ENCODE data around the gene DNAJC5. TPM values are rescaled to one million over a fixed set of nuclear protein-coding genes. Genes with fewer than 3 reads are reported as not detected.
"Not testable (repeated sequence)": the region's sequence is repeated elsewhere in the genome, so short reads cannot be mapped to it uniquely, and the experiment has no call there.

Gene DNAJC5
- total RNA-seq, 2 donors from 2014 or later, result 31.1 to 31.7 TPM

DNA sequence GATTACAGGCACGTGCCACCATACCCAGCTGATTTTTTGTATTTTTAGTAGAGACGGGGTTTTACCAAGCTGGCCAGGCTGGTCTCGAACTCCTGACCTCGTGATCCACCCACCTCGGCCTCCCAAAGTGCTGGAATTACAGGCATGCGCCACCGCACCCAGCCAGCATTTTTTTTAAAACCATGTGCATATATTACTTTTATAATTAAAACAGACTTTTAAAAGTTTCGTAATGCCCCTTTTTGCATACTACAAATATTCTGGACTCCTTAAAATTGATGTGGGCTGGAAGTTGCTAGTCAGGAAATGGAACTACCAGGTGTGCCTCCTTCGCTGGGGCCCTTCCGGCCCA lies 77.0 kb downstream of the DNAJC5 start:
- DNase-seq (ENCODE audit: low spot score), result not testable (repeated sequence)
- intact Hi-C loops (cut with DNase I), result loop anchor here (5.0 to 10.0 kb wide), 4 partner anchors 65 to 435 kb away; partner anchors contain the start of gene PTK6 (in 1 of the 2)

DNA sequence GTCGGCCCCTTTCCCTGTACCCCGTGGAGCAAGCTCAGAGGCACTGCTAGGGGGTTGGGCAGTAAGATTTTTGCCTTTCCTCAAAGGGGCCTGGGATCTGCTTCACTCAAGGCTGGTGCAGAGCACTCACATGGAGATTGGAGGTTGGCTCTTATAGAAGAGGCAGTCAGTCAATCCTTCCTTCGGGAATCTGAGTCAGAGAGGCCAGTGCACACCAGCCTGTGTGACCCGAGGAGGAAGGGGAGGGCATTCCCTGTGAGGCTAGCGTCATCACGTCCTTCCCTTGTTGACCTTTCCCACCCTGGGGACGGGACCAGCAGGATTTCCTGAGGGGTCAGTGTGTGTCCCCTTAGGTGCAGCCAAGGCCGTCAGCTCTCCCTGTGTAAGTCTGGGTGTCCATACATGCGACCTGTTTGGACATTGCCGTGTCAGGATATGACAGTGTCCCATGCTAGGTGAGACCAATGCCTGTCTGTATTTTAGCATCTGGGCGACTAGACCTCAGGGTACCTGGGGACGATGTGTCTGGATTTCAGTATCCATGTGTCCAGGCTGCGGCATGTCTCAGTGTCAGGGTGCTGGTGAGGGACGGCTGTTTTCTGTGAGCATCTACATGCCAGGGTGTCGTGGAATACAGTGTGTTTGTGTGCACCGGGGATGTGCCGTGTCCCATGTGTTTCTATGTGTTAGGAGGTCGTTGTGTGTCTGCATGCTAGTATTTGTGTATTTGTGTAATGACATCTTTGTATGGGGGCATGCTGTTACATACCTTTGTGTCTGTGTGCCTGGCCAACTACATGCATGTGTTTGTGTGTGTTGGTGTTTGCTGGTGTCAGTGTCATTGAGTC lies 77.6 kb downstream of the DNAJC5 start:
- DNase-seq (ENCODE audit: low spot score), result peak; percentile 62
- intact Hi-C loops (cut with DNase I), result loop anchor here (5.0 to 10.0 kb wide), 4 partner anchors 65 to 435 kb away; partner anchors contain the start of gene PTK6 (in 1 of the 2)

DNA sequence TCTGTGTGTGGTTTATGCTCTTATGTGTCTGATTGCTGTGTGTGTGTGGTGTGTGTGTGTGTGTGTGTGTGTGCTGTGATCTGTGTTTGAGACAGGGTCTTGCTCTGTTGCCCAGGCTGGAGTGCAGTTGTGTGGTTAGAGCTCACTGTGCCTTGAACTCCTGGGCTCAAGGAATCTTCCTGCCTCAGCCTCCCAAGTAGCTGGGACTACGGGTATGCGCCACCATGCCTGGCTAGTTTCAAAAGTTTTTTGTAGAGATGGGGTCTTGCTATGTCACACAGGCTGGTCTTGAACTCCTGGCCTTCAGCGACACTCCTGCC lies 78.2 kb downstream of the DNAJC5 start:
- DNase-seq (ENCODE audit: low spot score), result no peak
- intact Hi-C loops (cut with DNase I), result loop anchor here (5.0 to 10.0 kb wide), 4 partner anchors 66 to 436 kb away; partner anchors contain the start of gene PTK6 (in 1 of the 2)

DNA sequence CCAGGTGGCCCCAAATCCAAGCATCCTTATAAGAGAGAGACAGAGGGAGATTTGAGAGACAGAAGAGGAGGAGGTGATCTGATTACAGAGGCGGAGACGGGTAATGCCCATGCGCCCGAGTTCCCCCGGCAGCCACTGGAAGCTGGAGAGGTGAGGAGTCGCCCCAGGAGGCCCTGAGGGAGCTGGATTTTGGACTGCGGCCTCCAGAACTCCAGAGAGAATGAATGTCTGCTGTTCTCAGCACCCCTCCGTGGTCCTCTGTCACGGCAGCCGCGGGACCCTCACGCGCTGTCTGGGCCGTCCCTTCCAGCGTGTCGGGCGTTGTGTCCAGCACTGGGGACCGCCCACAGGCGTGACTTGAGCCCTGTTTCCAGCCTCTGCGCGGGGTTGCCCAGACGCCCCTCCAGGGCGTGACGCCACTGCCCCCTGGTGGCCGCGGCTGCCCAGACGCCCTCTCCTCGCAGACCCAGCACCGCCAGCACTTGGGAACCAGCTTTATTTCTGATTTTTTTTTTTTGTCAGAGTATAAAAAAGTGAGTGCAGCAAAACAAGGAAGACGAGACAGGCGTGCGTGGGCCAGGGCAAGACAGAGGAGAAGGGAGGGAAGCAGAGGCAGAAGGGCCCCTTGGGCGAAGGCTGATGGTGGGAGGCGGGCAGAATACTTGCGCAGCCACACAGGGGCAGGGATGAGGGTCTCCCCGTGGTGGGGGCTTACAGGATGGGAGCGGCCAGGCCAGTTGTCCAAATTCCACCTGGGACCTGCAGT lies 78.9 kb downstream of the DNAJC5 start:
- peak; percentile 96 for DNase-seq (ENCODE audit: low spot score)
- intact Hi-C loops (cut with DNase I), result loop anchor here (5.0 to 10.0 kb wide), 4 partner anchors 67 to 437 kb away; partner anchors contain the start of gene PTK6 (in 1 of the 2)

GRCh38 chr20:63974402-63975200 lies 79.7 kb downstream of the DNAJC5 start:
- intact Hi-C loops (cut with DNase I), result loop anchor here (5.0 to 10.0 kb wide), 4 partner anchors 67 to 437 kb away; partner anchors contain the start of gene PTK6 (in 1 of the 2)
- peak; percentile 76 for DNase-seq (ENCODE audit: low spot score)

- intact Hi-C loops (cut with DNase I), result loop anchor here (10.0 kb wide), 2 partner anchors 72 to 182 kb away; no protein-coding TSS in a partner anchor
- not testable (repeated sequence) for DNase-seq (ENCODE audit: low spot score)
Measured at GRCh38 chr20:63976511-63976910, 81.6 kb downstream of the DNAJC5 start.

- intact Hi-C loops (cut with DNase I), result loop anchor here (10.0 kb wide), 2 partner anchors 72 to 182 kb away; no protein-coding TSS in a partner anchor
- DNase-seq (ENCODE audit: low spot score), result peak; percentile 78
Measured at GRCh38 chr20:63976980-63977738, 82.2 kb downstream of the DNAJC5 start.

GRCh38 chr20:63977739-63978276 lies 82.9 kb downstream of the DNAJC5 start:
- intact Hi-C loops (cut with DNase I), result loop anchor here (10.0 kb wide), 2 partner anchors 73 to 183 kb away; no protein-coding TSS in a partner anchor
- no peak for DNase-seq (ENCODE audit: low spot score)

DNA sequence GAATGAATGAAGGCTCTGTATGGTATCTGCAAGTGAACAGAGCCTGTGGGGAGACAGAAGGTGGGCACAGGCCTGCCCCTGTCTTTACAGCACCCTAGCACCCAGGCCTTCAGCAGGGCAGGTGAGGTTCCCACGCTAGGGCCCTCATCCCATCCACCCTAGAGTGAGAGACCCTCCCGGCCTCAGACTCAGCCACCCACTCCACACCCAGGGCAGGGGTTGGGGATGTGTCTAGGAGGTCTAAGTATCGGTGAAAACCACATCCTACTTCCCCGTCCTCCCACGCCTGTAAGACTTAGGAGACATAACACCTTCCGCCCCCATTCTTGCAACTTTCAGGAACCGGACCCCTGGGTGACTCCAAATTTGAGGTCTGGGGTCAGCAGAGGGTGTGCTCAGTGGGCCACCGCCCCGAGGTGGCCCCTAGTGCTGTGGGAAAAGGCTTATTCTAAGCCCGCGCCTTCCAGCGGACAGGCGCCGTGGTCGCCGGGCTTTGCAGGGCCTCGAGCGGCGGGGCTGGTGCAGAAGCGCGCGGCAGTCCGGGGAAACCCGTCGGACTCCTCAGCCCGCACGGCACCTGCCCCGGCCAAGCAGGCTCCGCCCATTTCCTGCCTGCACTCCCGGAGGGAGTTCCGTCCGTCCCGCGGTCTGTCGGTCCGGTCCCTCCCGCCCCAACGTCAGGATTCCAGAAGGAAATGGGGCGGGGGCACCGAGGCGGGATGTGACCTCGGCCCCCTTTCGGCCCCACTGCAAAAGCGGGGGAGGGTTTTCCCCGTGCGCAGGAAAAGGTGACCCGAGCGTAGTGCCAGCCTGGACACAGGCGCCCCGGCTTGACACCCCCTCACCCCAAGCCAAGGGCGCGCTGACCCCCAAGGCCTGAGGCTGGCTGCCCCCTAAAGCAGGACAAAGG lies 83.6 kb downstream of the DNAJC5 start:
- no peak for DNase-seq (ENCODE audit: low spot score)
- intact Hi-C loops (cut with DNase I), result loop anchor here (10.0 kb wide), 2 partner anchors 74 to 184 kb away; no protein-coding TSS in a partner anchor

DNA sequence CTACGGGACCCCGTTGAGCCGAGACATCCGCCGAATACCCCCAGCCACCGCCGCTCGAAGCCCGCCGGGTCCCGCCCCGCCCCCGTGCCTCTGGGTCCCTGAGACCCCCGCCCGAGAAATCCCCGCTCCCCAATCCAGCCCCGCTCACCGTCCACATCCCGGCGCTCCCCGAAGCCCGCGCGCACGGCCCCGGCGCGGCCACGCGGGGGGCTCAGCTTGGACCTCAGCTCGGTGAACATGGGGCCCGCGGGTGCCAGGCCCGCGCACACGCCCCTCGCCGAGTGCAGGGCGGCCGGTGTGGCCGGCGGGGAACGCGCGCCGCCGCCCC lies 84.3 kb downstream of the DNAJC5 start:
- no peak for DNase-seq (ENCODE audit: low spot score)
- intact Hi-C loops (cut with DNase I), result loop anchor here (10.0 kb wide), 2 partner anchors 74 to 184 kb away; no protein-coding TSS in a partner anchor

- intact Hi-C loops (cut with DNase I), result loop anchor here (10.0 kb wide), 2 partner anchors 75 to 185 kb away; no protein-coding TSS in a partner anchor
- DNase-seq (ENCODE audit: low spot score), result no peak
Measured at GRCh38 chr20:63979557-63980316, 84.8 kb downstream of the DNAJC5 start, which contains the start of gene SAMD10. Gene SAMD10 (minus strand): TSS chr20:63979642. CDS start chr20:63979467, 175 bp downstream.

GRCh38 chr20:63980317-63980805 lies 85.4 kb downstream of the DNAJC5 start:
- DNase-seq (ENCODE audit: low spot score), result no peak
- intact Hi-C loops (cut with DNase I), result no loop called here

DNA sequence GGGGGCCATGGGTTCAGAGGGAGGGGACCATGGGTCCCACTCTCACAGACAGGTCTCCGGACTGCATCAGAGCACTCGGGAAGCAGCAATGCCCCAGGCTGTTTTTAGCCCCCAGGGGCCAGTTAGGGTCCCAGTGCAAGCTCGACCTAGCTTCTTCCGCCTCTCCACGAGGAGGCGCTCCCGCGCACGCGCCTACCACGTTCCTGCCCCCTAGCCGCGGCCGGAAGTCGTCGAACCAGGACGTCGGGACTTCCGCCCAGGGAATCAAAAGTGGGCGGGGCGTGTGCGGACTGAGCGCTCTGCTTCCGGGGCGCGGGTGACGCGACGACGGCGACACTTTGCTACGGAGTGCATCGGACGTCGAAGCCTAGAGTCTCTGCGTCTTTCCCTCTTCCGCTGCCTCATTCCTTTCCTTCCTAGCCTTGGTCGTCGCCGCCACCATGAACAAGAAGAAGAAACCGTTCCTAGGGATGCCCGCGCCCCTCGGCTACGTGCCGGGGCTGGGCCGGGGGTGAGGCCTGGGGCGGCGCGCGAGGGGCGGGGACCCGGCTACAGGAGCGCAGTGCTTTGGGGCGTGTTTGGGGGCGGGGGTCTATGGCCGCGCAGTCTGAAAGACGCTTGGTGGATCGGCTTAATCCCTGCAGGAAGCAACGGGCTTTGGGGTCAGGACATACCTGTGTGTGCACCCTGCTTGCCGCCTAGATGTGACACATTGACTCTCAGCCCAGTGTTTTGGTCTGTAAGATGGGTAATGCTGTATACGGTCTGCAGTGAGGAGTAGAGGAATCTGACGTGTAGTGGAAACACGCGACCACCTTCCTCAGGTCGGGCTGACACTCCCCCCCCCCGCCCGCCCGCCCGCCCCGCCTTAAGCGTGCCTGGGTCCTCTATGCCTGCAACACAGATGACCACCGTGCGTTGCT lies 86.1 kb downstream of the DNAJC5 start, which contains the start of gene PRPF6:
Gene PRPF6 (plus strand): TSS at position 327 of the 923 bp plus-strand sequence. CDS start 114 bp downstream, at position 441.
- intact Hi-C loops (cut with DNase I), result no loop called here
- DNase-seq (ENCODE audit: low spot score), result peak; percentile 98

DNA sequence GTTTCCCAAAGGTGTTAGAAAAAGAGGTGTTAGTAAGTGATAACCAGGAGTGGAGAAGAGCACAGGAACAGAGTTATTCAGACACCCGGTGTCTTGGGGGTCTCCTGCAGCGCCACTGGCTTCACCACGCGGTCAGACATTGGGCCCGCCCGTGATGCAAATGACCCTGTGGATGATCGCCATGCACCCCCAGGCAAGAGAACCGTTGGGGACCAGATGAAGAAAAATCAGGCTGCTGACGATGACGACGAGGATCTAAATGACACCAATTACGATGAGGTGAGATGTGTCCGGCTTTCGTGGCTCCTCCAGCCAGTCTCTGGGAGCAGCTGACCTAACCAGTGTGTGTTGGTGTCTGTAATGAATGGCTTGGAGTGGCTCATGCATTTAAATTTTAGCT lies 88.0 kb downstream of the DNAJC5 start:
- DNase-seq (ENCODE audit: low spot score), result no peak
- intact Hi-C loops (cut with DNase I), result no loop called here

All from posterior vena cava (tissue), 2 donors.